Transverse colon (tissue), 4 donors: ENCODE results near the gene BMPR1B. TPM values are rescaled to one million over a fixed set of nuclear protein-coding genes. Genes with fewer than 3 reads are reported as not detected.

ENCODE experiments used
- DNase-seq: peaks from one replicate; pipeline ENCODE4 v3.0.0-alpha.2; 2019
- H3K27ac ChIP-seq, 4 donors: fragments of 200-600 bp; sonication (generic); 2 replicates each; pipeline ENCODE4 v1.5.1; 2016 to 2018; ENCODE audit warnings: inconsistent platforms in 4 of 4
- H3K27me3 ChIP-seq: fragments of 200-600 bp; sonication (generic); 2 replicates; pipeline ENCODE4 v1.5.1; 2017; ENCODE audit warnings: inconsistent platforms
- H3K36me3 ChIP-seq, 4 donors: fragments of 200-600 bp; sonication (generic); 2 replicates each; pipeline ENCODE4 v1.5.1; 2017 to 2019; ENCODE audit warnings: inconsistent platforms in 4 of 4
- H3K4me1 ChIP-seq, 4 donors: fragments of 200-600 bp; sonication (generic); 2 replicates each; pipeline ENCODE4 v1.5.1; 2017 to 2020; ENCODE audit warnings: inconsistent platforms in 4 of 4
- H3K4me3 ChIP-seq, 4 donors: fragments of 200-600 bp; sonication (generic); 1 replicate in 1 of 4; 2 replicates in 3 of 4; pipeline versions ENCODE4 v1.5.1 to v1.6.1; 2017 to 2019; ENCODE audit warnings: inconsistent platforms in 4 of 4
- H3K9me3 ChIP-seq, 2 donors: fragments of 200-600 bp; sonication (generic); 2 replicates each; pipeline ENCODE4 v1.5.1; 2017 to 2019; ENCODE audit warnings: inconsistent platforms in 2 of 2
- EP300 ChIP-seq: sonication (generic); formaldehyde crosslinking; IDR thresholded peaks from one replicate; pipeline ENCODE4 v1.6.1; 2017; ENCODE audit warnings: antibody characterized with exemption, low read depth
- POLR2A ChIP-seq: fragments of 450-650 bp; IDR thresholded peaks from one replicate; pipeline ENCODE4 v1.6.1; 2016; ENCODE audit warnings: antibody characterized with exemption, mild to moderate bottlenecking, moderate library complexity
- POLR2AphosphoS5 ChIP-seq, 3 donors: sonication (generic); formaldehyde crosslinking; IDR thresholded peaks; one replicate each; pipeline ENCODE4 v1.6.1; 2016; ENCODE audit warnings: antibody characterized with exemption in 3 of 3
- WGBS, 2 donors: methylation state at CpG; one replicate each; pipeline ENCODE4 v1.1.5; 2018; ENCODE audit warnings: low coverage in 1 of 2; 5-methylcytosine and 5-hydroxymethylcytosine counted together
- in situ Hi-C, 4 donors: fragments of 200-750 bp; cut with MboI; loops; one replicate each; pipeline versions ENCODE4 v1.15.0 to v1.15.1; 2017; ENCODE audit warnings: low sequenced_read_pairs in 3 of 4, low pct_ligation_motif_present in 1 of 4, low pct_unique_long_range_greater_than_20kb in 1 of 4
- intact Hi-C: fragments of 100-400 bp; cut with DNase I; formaldehyde crosslinking; loops from one replicate; pipeline ENCODE4 v1.15.1; 2023; ENCODE audit warnings: low total_unique reads
- total RNA-seq, 4 donors: library from RNA; depleted of rRNA; stranded (reverse); fragments of >200 nt; gene quantifications; one replicate each; pipeline ENCODE4 v1.1.0, GENCODE V29; 2016
- TF ChIP-seq, protein P1 (sequence below), 5 experiments: fragments of 200-600 bp in 3 of 5; fragments of 450-650 bp in 2 of 5; sonication (generic) in 3 of 5; IDR thresholded peaks; 1 replicate in 2 of 5; 2 replicates in 3 of 5; pipeline ENCODE4 v1.5.1; 2016 to 2017; ENCODE audit warnings: antibody characterized with exemption in 5 of 5, inconsistent platforms in 3 of 5, mild to moderate bottlenecking in 2 of 5, moderate library complexity in 1 of 5

Gene BMPR1B
- total RNA-seq, 4 donors from 2014 or later: 0.64 to 3.2 (median 0.68) TPM; not detected in 1

DNA sequence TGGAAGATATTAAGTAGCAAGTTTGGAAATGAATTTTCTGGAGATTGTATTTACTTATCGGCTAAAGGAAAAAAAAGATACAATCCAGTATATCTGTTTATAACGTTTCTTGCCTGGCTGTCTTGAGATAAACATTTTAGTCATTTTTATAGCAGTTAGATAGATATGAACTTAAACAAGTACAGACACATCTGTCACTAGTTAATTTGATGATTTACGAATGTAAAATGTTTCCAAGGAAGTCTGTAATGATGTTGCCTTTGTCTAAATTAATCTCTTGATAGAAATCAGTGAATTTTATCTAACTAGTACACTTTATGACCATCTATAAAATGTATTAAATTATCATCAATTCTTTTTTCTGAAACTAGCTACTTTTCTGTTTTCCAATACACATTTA, 5.7 kb downstream of the BMPR1B start:
- no peak for DNase-seq
- in situ Hi-C loops (no loop called here), intact Hi-C loops (no loop called here)
- Histone ChIP-seq H3K36me3 (no peaks in the 10 kb centered on the region), H3K27ac (no peak overlapping the region), H3K4me1 (peaks cover 0 to 5% (median 2%) of the 10 kb centered on the region in 4 donors), H3K9me3 (no peaks in the 10 kb centered on the region), H3K27me3 (peaks cover 37% of the 10 kb centered on the region), H3K4me3 (no peak overlapping the region)
- 42 to 49% methylated on average over 3 of the region's 3 CpGs for WGBS, 2 donors
- no peak for TF ChIP-seq POLR2AphosphoS5 (IDR thresholded peaks at IDR 0.05)
- TF ChIP-seq, protein P1, sequence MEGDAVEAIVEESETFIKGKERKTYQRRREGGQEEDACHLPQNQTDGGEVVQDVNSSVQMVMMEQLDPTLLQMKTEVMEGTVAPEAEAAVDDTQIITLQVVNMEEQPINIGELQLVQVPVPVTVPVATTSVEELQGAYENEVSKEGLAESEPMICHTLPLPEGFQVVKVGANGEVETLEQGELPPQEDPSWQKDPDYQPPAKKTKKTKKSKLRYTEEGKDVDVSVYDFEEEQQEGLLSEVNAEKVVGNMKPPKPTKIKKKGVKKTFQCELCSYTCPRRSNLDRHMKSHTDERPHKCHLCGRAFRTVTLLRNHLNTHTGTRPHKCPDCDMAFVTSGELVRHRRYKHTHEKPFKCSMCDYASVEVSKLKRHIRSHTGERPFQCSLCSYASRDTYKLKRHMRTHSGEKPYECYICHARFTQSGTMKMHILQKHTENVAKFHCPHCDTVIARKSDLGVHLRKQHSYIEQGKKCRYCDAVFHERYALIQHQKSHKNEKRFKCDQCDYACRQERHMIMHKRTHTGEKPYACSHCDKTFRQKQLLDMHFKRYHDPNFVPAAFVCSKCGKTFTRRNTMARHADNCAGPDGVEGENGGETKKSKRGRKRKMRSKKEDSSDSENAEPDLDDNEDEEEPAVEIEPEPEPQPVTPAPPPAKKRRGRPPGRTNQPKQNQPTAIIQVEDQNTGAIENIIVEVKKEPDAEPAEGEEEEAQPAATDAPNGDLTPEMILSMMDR (IDR thresholded peaks at IDR 0.05): no peak
- no peak for TF ChIP-seq POLR2A
- TF ChIP-seq EP300: no peak

DNA sequence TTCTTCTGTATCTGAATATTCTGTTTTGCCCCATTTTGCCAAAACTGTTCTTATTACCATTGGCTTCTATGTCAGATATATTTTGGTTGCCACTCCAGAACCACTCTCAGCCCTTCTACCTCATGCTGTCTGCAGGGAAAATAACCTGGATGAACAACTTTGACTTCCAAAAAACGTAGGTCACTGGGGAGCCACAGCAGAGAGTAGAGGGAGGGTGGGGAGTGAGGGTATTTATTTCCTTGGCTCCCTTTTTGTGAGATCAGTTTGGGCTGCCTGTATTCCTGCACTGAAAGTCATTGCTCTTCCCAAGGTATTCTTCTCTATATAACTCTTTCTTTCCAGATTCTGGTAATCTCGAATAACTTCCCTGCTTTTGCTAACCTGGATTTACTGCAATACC, 6.3 kb downstream of the BMPR1B start:
- no peak for DNase-seq
- TF ChIP-seq POLR2AphosphoS5 (IDR thresholded peaks at IDR 0.05): no peak
- no peak for TF ChIP-seq POLR2A
- TF ChIP-seq, protein P1 (IDR thresholded peaks at IDR 0.05): no peak
- TF ChIP-seq EP300: no peak
- Histone ChIP-seq H3K27ac (no peak overlapping the region), H3K27me3 (peaks cover 31% of the 10 kb centered on the region), H3K4me1 (peaks cover 0 to under 1% (median 0%) of the 10 kb centered on the region in 4 donors), H3K4me3 (no peak overlapping the region), H3K36me3 (no peaks in the 10 kb centered on the region), H3K9me3 (no peaks in the 10 kb centered on the region)
- WGBS, 2 donors: 46 to 47% methylated on average over 2 of the region's 2 CpGs
- intact Hi-C loops (no loop called here), in situ Hi-C loops (no loop called here)

DNA sequence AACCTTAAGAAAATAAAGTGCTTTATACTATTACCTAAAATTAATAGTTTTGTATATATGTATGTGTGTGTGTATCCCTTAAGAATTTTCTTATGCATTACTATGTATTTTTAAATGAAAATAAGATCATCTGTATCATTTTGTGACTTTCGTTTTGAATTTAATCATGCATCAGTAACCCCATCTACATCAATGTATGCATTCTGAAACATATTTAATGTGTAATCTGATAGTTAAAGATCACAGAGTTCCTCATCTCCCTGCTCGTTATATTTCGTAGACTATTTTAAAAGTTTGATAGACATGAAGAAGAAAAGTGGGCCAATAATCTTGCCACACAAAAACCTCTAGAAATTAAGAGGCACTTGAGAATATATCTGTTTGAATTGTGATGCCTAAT, 7.4 kb downstream of the BMPR1B start:
- intact Hi-C loops (no loop called here), in situ Hi-C loops (no loop called here)
- no peak overlapping the region for H3K27ac ChIP-seq
- no peak for TF ChIP-seq EP300
- H3K4me3 ChIP-seq: no peak overlapping the region
- peaks cover 20% of the 10 kb centered on the region for H3K27me3 ChIP-seq
- H3K4me1 ChIP-seq: no peaks in the 10 kb centered on the region
- no peak for DNase-seq
- no peaks in the 10 kb centered on the region for H3K36me3 ChIP-seq
- WGBS, 2 donors: 59 to 67% methylated on average over 3 of the region's 3 CpGs
- H3K9me3 ChIP-seq: no peaks in the 10 kb centered on the region

DNA sequence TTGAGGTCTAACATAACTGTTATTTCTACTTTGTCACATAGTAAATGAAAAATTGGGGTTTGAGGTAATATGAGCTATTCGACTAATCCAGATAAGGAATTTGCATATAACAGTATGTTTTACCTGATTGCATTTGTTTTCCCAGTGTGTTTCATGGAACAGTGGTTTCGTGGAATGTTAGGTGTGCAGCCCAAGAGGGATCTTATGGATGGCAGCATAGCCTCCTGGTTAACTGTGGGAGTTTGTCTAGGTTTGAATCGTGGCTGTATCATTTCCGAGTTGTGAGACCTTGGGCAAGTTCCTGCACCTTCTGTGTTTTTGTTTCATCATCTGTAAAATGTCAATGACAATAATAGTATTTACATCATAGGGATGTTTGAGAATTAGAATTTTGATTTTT, 7.9 kb downstream of the BMPR1B start:
- H3K4me1 ChIP-seq: no peaks in the 10 kb centered on the region
- DNase-seq: no peak
- in situ Hi-C loops: no loop called here
- no peak overlapping the region for H3K27ac ChIP-seq
- no peaks in the 10 kb centered on the region for H3K9me3 ChIP-seq
- TF ChIP-seq, protein P1 (IDR thresholded peaks at IDR 0.05): no peak
- no peak for TF ChIP-seq POLR2AphosphoS5 (IDR thresholded peaks at IDR 0.05)
- TF ChIP-seq EP300: no peak
- TF ChIP-seq POLR2A: no peak
- intact Hi-C loops: no loop called here
- no peaks in the 10 kb centered on the region for H3K36me3 ChIP-seq
- WGBS, 2 donors: 55 to 63% methylated on average over 4 of the region's 4 CpGs
- no peak overlapping the region for H3K4me3 ChIP-seq
- peaks cover 15% of the 10 kb centered on the region for H3K27me3 ChIP-seq

DNA sequence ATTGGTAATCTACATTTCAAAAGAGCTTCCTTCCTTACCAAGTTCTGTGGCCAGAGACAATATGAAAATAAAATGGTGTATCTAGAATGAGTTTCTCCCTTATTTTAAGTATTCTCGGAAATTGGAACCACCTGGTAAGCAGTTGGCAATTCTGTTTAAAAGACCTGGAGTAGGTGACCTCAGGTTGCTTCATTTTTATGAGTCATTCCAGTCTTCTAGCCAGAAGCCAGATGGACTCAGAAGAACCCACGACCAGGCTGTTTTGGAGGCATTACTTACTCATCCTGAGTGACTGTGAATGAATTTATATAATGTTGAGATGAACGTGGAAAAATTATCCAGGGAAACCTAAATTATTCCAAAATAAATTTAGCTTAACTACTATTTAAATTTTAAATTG, 9.1 kb downstream of the BMPR1B start:
- no peaks in the 10 kb centered on the region for H3K4me1 ChIP-seq
- TF ChIP-seq, protein P1 (IDR thresholded peaks at IDR 0.05): no peak
- TF ChIP-seq EP300 (no peak), POLR2A (no peak), POLR2AphosphoS5 (IDR thresholded peaks at IDR 0.05) (no peak)
- H3K27me3 ChIP-seq: peaks cover 6% of the 10 kb centered on the region
- WGBS, 2 donors: 61 to 70% methylated on average over 3 of the region's 3 CpGs
- intact Hi-C loops: no loop called here
- H3K36me3 ChIP-seq: no peaks in the 10 kb centered on the region
- H3K4me3 ChIP-seq: no peak overlapping the region
- H3K9me3 ChIP-seq: no peaks in the 10 kb centered on the region
- in situ Hi-C loops: no loop called here
- no peak for DNase-seq
- no peak overlapping the region for H3K27ac ChIP-seq
